Parathyroid adenoma (tissue), 2 donors: ENCODE data around the gene POFUT2.

Experiments
- H2AFZ ChIP-seq: fragments of 300-600 bp; sonication (generic); one replicate; pipeline ENCODE4 v1.7.0; 2017; ENCODE audit warnings: antibody characterized with exemption, mild to moderate bottlenecking
- H3K27ac ChIP-seq: fragments of 300-600 bp; sonication (generic); one replicate; pipeline ENCODE4 v1.7.0; 2017
- H3K27me3 ChIP-seq: fragments of 300-600 bp; sonication (generic); one replicate; pipeline ENCODE4 v1.7.0; 2017; ENCODE audit warnings: low read length; ENCODE audit not compliant: control insufficient read depth, insufficient read depth
- H3K36me3 ChIP-seq: fragments of 300-600 bp; sonication (generic); one replicate; pipeline ENCODE4 v1.7.0; 2017; ENCODE audit warnings: low read length; ENCODE audit not compliant: control insufficient read depth, insufficient read depth
- H3K4me1 ChIP-seq: fragments of 300-600 bp; sonication (generic); one replicate; pipeline ENCODE4 v1.7.0; 2017; ENCODE audit warnings: control low read depth
- H3K4me2 ChIP-seq: fragments of 300-600 bp; sonication (generic); one replicate; pipeline ENCODE4 v1.7.0; 2017; ENCODE audit warnings: low read length
- H3K4me3 ChIP-seq: fragments of 300-600 bp; sonication (generic); one replicate; pipeline ENCODE4 v1.7.0; 2017; ENCODE audit warnings: low read depth, low read length
- H3K79me2 ChIP-seq: fragments of 300-600 bp; sonication (generic); one replicate; pipeline ENCODE4 v1.7.0; 2017; ENCODE audit warnings: control low read depth
- H3K9ac ChIP-seq: fragments of 300-600 bp; sonication (generic); one replicate; pipeline ENCODE4 v1.7.0; 2017; ENCODE audit warnings: mild to moderate bottlenecking
- H3K9me3 ChIP-seq: fragments of 300-600 bp; sonication (generic); one replicate; pipeline ENCODE4 v1.7.0; 2017; ENCODE audit warnings: low read length; ENCODE audit not compliant: control insufficient read depth
- CTCF ChIP-seq: fragments of 300-600 bp; sonication (generic); IDR thresholded peaks from one replicate; pipeline ENCODE4 v1.7.0; 2017; ENCODE audit warnings: antibody characterized with exemption, mild to moderate bottlenecking
- donor health status: primary hyperparathyroidism.

Gene POFUT2

GRCh38 chr21:45332981-45333582 lies 45.4 kb upstream of the POFUT2 start:
- Histone ChIP-seq H3K79me2 (no peaks in the 10 kb centered on the region), H3K27ac (no peak overlapping the region), H3K4me1 (no peaks in the 10 kb centered on the region), H3K27me3 (no peaks in the 10 kb centered on the region), H3K4me3 (no peak overlapping the region), H3K9me3 (no peaks in the 10 kb centered on the region), H2AFZ (no peak overlapping the region), H3K9ac (no peak overlapping the region), H3K36me3 (no peaks in the 10 kb centered on the region), H3K4me2 (no peak overlapping the region)
- TF ChIP-seq CTCF, result no peak

GRCh38 chr21:45332415-45332814 lies 44.7 kb upstream of the POFUT2 start:
- Histone ChIP-seq H3K9ac (no peak overlapping the region), H3K27me3 (no peaks in the 10 kb centered on the region), H3K4me2 (no peak overlapping the region), H3K27ac (no peak overlapping the region), H3K9me3 (no peaks in the 10 kb centered on the region), H3K4me3 (no peak overlapping the region), H3K36me3 (no peaks in the 10 kb centered on the region), H2AFZ (no peak overlapping the region), H3K79me2 (no peaks in the 10 kb centered on the region), H3K4me1 (no peaks in the 10 kb centered on the region)
- TF ChIP-seq CTCF, result no peak

GRCh38 chr21:45331531-45332147 lies 43.9 kb upstream of the POFUT2 start:
- Histone ChIP-seq H3K27me3 (no peaks in the 10 kb centered on the region), H2AFZ (no peak overlapping the region), H3K4me3 (no peak overlapping the region), H3K9ac (no peak overlapping the region), H3K27ac (no peak overlapping the region), H3K4me2 (no peak overlapping the region), H3K9me3 (no peaks in the 10 kb centered on the region), H3K4me1 (no peaks in the 10 kb centered on the region), H3K79me2 (no peaks in the 10 kb centered on the region), H3K36me3 (no peaks in the 10 kb centered on the region)
- no peak for TF ChIP-seq CTCF

- H2AFZ ChIP-seq, result no peak overlapping the region
- no peaks in the 10 kb centered on the region for H3K79me2 ChIP-seq
- H3K27me3 ChIP-seq, result no peaks in the 10 kb centered on the region
- TF ChIP-seq CTCF, result no peak
- H3K4me1 ChIP-seq, result no peaks in the 10 kb centered on the region
- H3K36me3 ChIP-seq, result no peaks in the 10 kb centered on the region
- H3K4me3 ChIP-seq, result no peak overlapping the region
- H3K4me2 ChIP-seq, result no peak overlapping the region
- H3K9ac ChIP-seq, result no peak overlapping the region
- no peaks in the 10 kb centered on the region for H3K9me3 ChIP-seq
- H3K27ac ChIP-seq, result no peak overlapping the region
Observed at GRCh38 chr21:45330851-45331261, 43.2 kb upstream of the POFUT2 start.
